ENCODE measurements around the gene RAB44. TPM values are rescaled to one million over a fixed set of nuclear protein-coding genes. Genes with fewer than 3 reads are reported as not detected.
A peak's percentile ranks its signal among the peaks of the same experiment; 100 is the strongest.

Gene RAB44
- total and polyA plus RNA-seq, 2 of the 13 experiments (the other 11 are each of a cell fraction or from before 2014, with no cell fraction given) = not detected

DNA sequence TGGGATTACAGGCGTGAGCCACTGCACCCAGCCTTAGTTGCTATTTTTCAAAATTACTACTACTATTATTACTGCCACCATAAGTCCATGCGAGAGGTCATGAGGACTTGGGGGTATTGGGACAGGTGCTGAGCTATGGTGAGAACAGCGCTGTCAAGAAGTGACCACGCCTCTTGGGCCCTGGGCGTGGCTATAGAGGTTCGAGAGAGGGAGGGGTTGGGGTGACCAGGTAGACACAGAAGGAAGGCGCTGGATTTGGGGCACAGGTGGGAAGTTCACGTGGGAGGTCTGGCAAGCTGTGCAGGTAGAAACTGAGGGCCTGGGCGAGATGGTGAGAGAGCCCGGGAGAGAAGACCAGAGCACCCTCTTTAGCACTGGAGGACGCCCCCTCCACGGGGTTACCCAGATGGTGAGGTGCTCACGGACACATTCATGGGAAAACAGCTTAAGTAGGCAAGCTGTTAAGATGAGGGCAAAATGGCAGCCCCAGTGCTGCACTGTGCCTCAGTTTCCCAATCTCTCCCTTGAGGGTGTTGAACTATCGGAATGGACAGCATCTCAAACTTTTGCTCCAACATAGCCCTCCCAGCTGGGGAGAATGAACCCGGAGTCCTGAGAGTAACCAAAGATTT is 61.0 kb downstream of the RAB44 start:
- no peak overlapping the region for H2AFZ ChIP-seq (ENCODE audit: low read length)
- no TSS peak for BruUV-seq (replicated peaks)
- peaks cover 3 to 73% of the 10 kb centered on the region in 2 experiments; a peak in 4 of 5 replicates for H3K27me3 ChIP-seq (ENCODE audit: control insufficient read depth in 1 of 2, insufficient read depth in 2 of 2, low read length in 2 of 2)
- no peak overlapping the region for H3K4me2 ChIP-seq (ENCODE audit: low read depth, low read length)
- peaks cover 10% of the 10 kb centered on the region; the same call in 1 of the 2 replicates for H3K4me1 ChIP-seq (ENCODE audit: insufficient read depth, low read length)
- no peak overlapping the region for H3K9ac ChIP-seq (ENCODE audit: insufficient read depth, low read depth, low read length)
- no peak overlapping the region for H3K4me3 ChIP-seq (replicated peaks in 1 of 3; ENCODE audit: insufficient read depth in 1 of 3, low read depth in 2 of 3, low read length in 3 of 3)
- ChIA-PET POLR2A (interaction anchor here (1.2 kb wide), 1 partner anchor 265 kb away, joined by 3 read pairs; no protein-coding TSS in a partner anchor), CTCF (ENCODE audit: low intra/inter-chr PET ratio, low total read pairs) (interaction anchor here (1.7 kb wide), 2 partner anchors 135 to 144 kb away, joined by 16 to 17 read pairs; no protein-coding TSS in a partner anchor)
- intact Hi-C loops (cut with micrococcal nuclease; ENCODE audit: unreplicated experiment) = loop anchor here (1.0 kb wide), 2 partner anchors 143 to 335 kb away; no protein-coding TSS in a partner anchor
- DNase-seq (ENCODE audit: low spot score) (no peak), FAIRE-seq (no peak), ATAC-seq (peak; percentile 14)
- H3K27ac ChIP-seq (ENCODE audit: extremely low read length, insufficient read depth, low read length) = no peak overlapping the region
- in situ Hi-C loops (cut with HindIII; ENCODE audit: extremely low pct_ligation_motif_present, low pct_unique_long_range_greater_than_20kb) = no loop called here
- H3K79me2 ChIP-seq (ENCODE audit: insufficient read depth, low read length) = no peaks in the 10 kb centered on the region
- 40% methylated on average over 15 of the region's 15 CpGs for WGBS (ENCODE audit: low lambda C conversion rate)
- no peaks in the 10 kb centered on the region for H3K36me3 ChIP-seq (replicated peaks in 1 of 2; ENCODE audit: control insufficient read depth in 1 of 2, insufficient read depth in 2 of 2, low read length in 2 of 2)
- no peaks in the 10 kb centered on the region for H3K9me3 ChIP-seq (ENCODE audit: low read length)
- H4K20me1 ChIP-seq (ENCODE audit: insufficient read depth, low read length) = no peaks in the 10 kb centered on the region; the same call in 1 of the 2 replicates
- TF ChIP-seq CSRNP1 (CRISPR knock-in tag; IDR thresholded peaks at IDR 0.05) (peak; percentile 52; the same call in 1 of the 2 replicates), ZNF180 (CRISPR knock-in tag; IDR thresholded peaks at IDR 0.05; ENCODE audit: borderline replicate concordance, low read depth) (no peak), YEATS4 (CRISPR knock-in tag; IDR thresholded peaks at IDR 0.05; ENCODE audit: borderline replicate concordance) (0 out of 2 replicates have a peak, but pooled peaks have one; percentile 35), SALL1 (CRISPR knock-in tag; IDR thresholded peaks at IDR 0.05) (0 out of 2 replicates have a peak, but pooled peaks have one; percentile 6), ZNF775 (CRISPR knock-in tag; IDR thresholded peaks at IDR 0.05; ENCODE audit: borderline replicate concordance) (no peak), EEA1 (CRISPR knock-in tag; IDR thresholded peaks at IDR 0.05; ENCODE audit: borderline replicate concordance) (no peak), RBFOX2 (IDR thresholded peaks at IDR 0.05; ENCODE audit: low read depth, low read length) (no peak), IRF2 (CRISPR knock-in tag; IDR thresholded peaks at IDR 0.05) (no peak), ATF7 (IDR thresholded peaks at IDR 0.05) (no peak), ATF7 (CRISPR knock-in tag; IDR thresholded peaks at IDR 0.05) (no peak), ZNF839 (CRISPR knock-in tag; IDR thresholded peaks at IDR 0.05; ENCODE audit: borderline replicate concordance) (no peak), FOXP1 (IDR thresholded peaks at IDR 0.05) (no peak), FOXP1 (CRISPR knock-in tag; IDR thresholded peaks at IDR 0.05) (no peak), SP4 (CRISPR knock-in tag; IDR thresholded peaks at IDR 0.05) (no peak), ZNF354B (CRISPR knock-in tag; IDR thresholded peaks at IDR 0.05) (peak; percentile 41; the same call in 1 of the 2 replicates), ZNF431 (CRISPR knock-in tag; IDR thresholded peaks at IDR 0.05; ENCODE audit: borderline replicate concordance, low read depth) (no peak), PTBP1 (IDR thresholded peaks at IDR 0.05; ENCODE audit: low read depth, low read length, poor library complexity, severe bottlenecking) (no peak), TBX2 (CRISPR knock-in tag; IDR thresholded peaks at IDR 0.05; ENCODE audit: borderline replicate concordance) (no peak), FOXO1 (CRISPR knock-in tag; IDR thresholded peaks at IDR 0.05) (no peak), ARID2 (CRISPR knock-in tag; IDR thresholded peaks at IDR 0.05; ENCODE audit: borderline replicate concordance) (peak; percentile 74; the same call in 1 of the 2 replicates), DR1 (CRISPR knock-in tag; IDR thresholded peaks at IDR 0.05) (0 out of 2 replicates have a peak, but pooled peaks have one; percentile 14), BRD4 (CRISPR knock-in tag; IDR thresholded peaks at IDR 0.05) (no peak), SALL2 (CRISPR knock-in tag; IDR thresholded peaks at IDR 0.05) (0 out of 2 replicates have a peak, but pooled peaks have one; percentile 45)
- TF ChIP-seq, protein P1, sequence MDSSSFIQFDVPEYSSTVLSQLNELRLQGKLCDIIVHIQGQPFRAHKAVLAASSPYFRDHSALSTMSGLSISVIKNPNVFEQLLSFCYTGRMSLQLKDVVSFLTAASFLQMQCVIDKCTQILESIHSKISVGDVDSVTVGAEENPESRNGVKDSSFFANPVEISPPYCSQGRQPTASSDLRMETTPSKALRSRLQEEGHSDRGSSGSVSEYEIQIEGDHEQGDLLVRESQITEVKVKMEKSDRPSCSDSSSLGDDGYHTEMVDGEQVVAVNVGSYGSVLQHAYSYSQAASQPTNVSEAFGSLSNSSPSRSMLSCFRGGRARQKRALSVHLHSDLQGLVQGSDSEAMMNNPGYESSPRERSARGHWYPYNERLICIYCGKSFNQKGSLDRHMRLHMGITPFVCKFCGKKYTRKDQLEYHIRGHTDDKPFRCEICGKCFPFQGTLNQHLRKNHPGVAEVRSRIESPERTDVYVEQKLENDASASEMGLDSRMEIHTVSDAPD (CRISPR knock-in tag; IDR thresholded peaks at IDR 0.05) = 0 out of 2 replicates have a peak, but pooled peaks have one; percentile 24
